ENCODE results near the gene SGK1. TPM values are rescaled to one million over a fixed set of nuclear protein-coding genes. Genes with fewer than 3 reads are reported as not detected.
A peak's percentile ranks its signal among the peaks of the same experiment; 100 is the strongest.
"Not testable (repeated sequence)": the region's sequence is repeated elsewhere in the genome, so short reads cannot be mapped to it uniquely, and the experiment has no call there.

SGK1 gene
- total RNA-seq, 1 experiment from 2014 or later: 47.5 TPM

DNA sequence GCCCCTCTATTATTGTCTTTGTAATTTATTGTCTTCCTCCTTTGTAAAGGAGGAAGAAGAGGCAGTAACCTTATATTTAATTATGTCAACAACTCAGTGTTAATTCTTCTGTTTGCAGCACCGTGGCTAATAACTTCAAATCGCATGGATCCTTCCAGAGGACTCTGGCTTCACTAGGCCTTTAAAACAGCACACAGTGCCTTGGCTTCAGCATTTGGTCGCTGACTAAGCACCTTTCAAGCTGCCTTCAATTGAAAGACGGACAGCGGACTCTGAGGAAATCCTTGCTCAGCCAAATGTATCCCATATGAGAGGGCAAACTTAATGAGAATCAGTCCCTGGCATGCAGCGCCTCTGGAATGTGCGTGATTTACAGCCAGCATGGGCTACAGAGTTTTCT, 64.2 kb downstream of the SGK1 start:
- no peak for DNase-seq (ENCODE audit: low spot score)

DNA sequence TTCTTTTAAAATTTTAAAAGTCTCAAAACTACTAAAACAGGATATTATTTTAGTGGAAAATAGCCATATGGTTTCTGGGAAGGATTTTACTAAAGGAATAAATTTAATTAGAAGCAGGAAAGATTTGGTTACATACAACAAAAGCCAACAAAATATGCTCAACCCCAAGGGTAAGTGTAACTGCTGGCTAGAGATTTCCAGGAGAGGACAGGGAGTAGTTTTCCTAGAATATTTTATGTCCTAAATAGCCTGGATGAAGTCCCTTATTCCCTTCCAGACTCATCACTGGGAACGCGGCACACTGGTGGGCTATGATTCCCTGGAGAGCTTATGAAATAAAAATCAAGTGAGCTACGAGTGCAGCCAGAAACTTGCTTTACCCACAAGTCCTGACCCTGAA, 66.6 kb downstream of the SGK1 start:
- DNase-seq (ENCODE audit: low spot score): no peak

DNA sequence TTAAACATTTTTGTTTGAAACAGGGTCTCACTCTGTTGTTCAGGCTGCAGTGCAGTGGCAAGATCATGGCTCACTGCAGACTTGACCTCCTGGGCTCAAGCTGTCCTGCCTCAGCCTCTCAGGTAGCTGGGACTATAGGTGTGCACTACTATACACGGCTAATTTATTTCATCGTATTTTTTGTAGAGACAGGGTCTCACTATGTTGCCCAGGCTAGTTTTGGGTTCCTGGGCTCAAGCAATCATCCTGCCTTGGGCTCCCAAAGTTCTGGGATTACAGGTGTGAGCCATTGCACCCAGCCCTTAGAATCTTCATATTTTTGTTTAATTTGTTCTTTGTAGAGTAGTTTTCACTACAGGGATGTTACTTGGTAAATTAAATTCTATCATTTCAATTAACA, 67.1 kb downstream of the SGK1 start:
- no peak for DNase-seq (ENCODE audit: low spot score)

DNA sequence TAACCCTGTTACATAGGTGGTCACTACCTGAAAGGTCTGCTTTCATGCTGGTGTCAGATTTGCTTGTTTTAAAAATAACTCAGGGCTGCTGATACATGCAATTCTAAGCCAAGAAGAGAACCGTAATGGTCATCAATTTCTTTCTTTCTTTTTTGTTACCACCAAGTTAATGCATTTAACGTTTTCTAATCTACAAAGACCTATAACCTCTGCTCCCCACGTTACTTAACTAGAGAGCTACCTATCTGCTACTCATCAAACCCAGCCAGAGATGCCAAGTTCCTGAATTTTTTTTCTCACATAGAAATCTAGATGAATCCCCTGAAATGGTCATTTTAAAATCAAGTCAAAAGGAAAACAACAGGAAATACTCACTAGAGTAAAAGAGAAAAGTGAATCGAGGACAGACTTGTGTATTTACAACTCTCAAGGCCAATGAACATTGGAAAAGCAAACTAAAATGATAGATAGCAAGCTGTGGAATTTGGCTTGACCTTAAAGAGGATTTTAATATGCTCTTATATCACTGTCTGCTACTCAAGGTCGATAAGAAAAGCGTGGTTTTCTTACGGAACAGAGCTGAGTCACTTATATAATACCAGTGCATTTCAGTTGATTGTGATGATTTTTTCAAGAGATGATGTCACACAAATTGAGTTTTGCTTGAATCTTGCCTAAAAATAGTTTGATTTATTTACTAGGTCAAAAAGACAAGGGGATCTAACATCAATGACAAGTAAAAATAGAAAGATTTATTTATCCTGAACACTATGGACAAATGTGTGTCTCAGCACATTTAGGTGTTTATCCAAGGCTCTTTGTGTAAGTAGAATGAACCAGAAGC, 67.9 kb downstream of the SGK1 start:
- DNase-seq (ENCODE audit: low spot score): no peak

DNA sequence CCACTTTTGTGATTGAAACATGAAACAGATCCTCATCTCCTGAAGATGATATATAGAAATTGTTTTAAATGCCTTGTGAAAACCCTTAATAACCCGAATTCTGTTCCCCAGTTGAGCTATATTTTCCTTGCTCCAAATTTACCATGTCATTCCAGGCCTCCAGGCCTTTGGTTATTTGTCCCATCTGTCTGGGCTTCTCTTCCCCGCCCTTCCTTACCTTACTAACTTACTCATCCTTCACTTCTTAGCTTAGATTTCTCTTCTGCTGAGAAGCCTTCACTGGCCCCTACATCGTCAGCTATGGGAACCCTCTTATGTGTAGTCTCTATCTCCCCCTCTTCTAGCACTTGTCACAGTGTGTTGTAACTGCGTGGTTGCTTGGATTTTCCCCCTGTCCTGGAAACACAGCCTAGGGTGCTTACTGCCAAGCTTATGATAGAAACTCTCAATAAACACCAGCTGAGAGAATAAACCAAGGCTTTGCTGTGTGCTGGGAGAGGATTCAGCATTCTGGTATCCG, 68.6 kb downstream of the SGK1 start:
- DNase-seq (ENCODE audit: low spot score): no peak

GRCh38 chr6:134247844-134248580, 69.9 kb downstream of the SGK1 start:
- no peak for DNase-seq (ENCODE audit: low spot score)

DNA sequence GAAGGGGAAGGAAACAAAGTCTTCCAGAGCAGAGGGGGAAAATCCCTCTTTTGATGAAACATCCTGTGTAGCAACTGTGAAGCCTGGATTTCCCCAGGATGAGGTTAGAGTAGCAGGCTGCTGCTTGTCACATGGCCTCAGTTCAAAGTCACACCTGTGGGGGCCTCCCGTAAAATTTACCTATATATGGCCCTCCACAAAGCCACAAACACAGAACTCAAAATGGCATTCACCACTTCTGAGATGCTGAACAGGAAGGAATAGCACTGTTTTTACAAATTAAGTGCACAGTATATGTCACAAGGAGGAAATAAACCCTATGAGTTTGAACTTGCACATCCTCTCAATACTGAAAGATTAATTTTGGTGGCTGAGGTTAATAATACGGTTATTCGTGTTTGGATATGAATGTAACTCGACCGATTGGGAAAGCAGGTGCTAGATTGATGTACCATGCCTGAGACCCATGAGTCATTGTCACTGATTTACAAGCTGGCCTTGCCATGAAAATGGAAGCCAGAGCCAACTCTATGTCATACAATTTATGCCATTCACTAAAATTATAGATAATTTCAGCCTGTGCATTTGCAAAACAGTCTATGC, 70.6 kb downstream of the SGK1 start:
- DNase-seq (ENCODE audit: low spot score): no peak

- no peak for DNase-seq (ENCODE audit: low spot score)
Observed at GRCh38 chr6:134245706-134246105, 72.2 kb downstream of the SGK1 start.

- DNase-seq (ENCODE audit: low spot score): peak; percentile 51
Observed at GRCh38 chr6:134245041-134245440, 72.9 kb downstream of the SGK1 start.

GRCh38 chr6:134240665-134241431, 77.1 kb downstream of the SGK1 start:
- no peak for DNase-seq (ENCODE audit: low spot score)

GRCh38 chr6:134238960-134239795, 78.7 kb downstream of the SGK1 start:
- DNase-seq (ENCODE audit: low spot score): no peak

DNA sequence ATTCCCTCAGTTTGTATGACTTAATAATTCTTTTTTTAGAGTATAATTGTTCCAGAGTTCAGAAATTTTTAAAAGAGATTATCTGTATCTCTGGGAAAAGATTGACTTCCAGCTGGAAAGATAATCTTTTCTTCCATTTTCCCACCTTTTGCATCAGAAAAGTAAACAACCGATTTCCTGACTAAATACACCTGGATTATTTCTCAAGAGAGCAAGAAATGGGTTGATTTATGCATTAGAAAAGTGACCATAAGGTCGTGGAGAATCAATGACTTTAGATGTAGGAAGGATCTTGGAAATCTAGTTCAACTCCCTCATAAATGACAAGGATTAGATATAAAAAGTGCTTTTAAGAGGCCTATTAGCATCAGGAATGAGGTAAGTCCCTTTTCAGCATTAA, 79.9 kb downstream of the SGK1 start:
- no peak for DNase-seq (ENCODE audit: low spot score)

GRCh38 chr6:134235937-134236751, 81.8 kb downstream of the SGK1 start:
- peak; percentile 12 for DNase-seq (ENCODE audit: low spot score)

GRCh38 chr6:134235334-134235733, 82.6 kb downstream of the SGK1 start:
- DNase-seq (ENCODE audit: low spot score): not testable (repeated sequence)

DNA sequence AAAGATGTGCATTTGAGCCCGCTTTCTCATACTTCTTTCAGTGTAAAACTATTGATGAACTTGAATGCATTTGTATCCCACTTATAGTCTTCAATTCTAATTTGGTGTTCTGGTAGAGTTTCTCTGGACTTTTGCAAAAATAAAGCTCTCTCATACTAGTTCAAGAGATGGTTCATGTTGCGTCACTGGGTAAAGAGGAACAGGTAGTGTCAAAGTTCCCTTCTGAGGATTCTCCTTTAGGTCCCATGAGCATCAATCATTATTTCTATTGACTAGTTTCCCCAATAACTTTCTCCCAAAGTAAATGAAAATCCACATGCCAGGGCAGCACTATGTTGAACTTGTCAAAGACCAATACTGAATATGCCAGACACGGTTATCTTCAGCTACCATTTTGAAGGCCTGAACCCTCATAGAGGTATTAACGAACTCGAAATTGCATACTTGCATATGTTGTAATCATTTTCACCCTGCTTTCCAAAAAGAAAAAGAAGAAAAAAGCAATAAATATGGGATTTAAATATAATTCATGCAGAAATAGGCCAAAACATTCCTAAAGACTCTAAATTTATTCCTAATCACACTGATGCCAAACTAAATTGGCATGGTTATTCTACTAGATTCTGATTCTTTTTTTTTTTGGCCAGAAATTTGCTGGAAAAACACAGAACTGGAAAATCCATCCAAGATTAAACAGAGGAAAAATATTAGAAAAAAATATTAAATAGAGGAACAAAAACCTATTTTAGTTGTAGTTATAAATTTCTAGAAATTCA, 84.5 kb downstream of the SGK1 start:
- no peak for DNase-seq (ENCODE audit: low spot score)

DNA sequence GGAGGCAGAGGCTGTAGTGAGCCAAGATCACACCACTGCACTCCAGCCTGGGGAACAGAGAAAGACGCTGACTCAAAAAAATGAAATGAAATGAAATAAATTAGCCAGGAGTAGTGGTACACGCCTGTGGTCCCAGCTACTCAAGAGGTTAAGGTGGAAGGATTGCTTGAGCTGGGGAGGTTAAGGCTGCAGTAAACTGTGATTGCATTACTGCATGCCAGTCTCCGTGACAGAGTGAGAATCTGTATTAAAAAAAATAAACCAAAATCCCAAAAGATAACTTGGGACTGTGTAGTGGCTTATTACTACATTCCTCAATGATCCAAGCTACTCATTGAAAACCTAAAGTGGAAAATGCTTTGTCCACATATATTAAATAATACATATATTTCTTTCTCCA, 87.0 kb downstream of the SGK1 start:
- DNase-seq (ENCODE audit: low spot score): no peak

GRCh38 chr6:134230087-134230700, 87.7 kb downstream of the SGK1 start:
- no peak for DNase-seq (ENCODE audit: low spot score)

DNA sequence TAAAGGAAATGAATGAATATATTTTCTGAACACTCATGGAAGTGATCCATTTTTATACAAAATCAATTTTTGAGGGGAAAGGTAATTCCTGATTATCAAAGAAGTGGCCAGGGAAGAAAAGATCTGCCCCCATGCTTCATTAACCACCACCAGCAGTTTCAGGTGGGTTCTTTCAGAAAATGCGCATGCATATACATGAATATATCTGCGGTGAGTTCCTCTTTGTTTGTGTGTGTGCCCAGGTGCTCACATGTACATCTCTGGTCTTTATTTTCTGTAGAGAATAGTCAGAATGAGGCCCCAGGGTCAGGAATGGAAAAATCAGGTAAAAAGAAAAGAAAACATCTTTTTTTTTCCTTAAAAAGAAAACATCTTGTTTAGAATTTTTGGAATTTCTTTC, 88.4 kb downstream of the SGK1 start:
- no peak for DNase-seq (ENCODE audit: low spot score)

Data from H4 (cell line).